Eye (tissue), 1 donor: ENCODE results near the gene ADAM15.

Experiments
- DNase-seq: peaks from one replicate; pipeline ENCODE4 v3.0.0-alpha.2; 2015

ADAM15 gene

DNA sequence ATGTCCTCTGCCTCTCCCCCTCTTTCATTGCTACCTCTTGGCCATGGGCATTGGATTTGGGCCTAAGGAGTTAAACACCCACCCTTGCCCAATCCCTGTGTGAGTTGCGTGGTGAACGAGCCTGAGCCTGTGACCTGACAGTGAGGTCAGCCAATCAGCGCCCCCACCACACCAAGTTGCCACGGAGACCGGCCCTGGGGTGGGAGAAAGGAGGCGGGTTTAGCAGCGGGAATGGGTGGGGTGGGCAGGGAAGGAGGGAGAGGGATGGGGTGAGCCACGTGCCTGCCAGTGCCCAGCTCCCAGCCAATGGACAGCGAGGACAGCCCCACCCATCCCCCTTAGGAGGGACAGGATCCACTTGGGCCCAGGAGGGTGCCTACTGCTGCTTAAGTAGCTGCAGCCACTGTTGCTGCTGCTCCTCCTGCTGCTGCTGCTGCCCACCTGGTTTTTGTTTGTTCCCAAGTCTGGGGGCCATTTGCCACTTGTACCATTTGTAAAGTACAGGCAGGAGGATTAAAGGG is 39.0 kb upstream of the ADAM15 start:
- DNase-seq = peak; percentile 89

DNA sequence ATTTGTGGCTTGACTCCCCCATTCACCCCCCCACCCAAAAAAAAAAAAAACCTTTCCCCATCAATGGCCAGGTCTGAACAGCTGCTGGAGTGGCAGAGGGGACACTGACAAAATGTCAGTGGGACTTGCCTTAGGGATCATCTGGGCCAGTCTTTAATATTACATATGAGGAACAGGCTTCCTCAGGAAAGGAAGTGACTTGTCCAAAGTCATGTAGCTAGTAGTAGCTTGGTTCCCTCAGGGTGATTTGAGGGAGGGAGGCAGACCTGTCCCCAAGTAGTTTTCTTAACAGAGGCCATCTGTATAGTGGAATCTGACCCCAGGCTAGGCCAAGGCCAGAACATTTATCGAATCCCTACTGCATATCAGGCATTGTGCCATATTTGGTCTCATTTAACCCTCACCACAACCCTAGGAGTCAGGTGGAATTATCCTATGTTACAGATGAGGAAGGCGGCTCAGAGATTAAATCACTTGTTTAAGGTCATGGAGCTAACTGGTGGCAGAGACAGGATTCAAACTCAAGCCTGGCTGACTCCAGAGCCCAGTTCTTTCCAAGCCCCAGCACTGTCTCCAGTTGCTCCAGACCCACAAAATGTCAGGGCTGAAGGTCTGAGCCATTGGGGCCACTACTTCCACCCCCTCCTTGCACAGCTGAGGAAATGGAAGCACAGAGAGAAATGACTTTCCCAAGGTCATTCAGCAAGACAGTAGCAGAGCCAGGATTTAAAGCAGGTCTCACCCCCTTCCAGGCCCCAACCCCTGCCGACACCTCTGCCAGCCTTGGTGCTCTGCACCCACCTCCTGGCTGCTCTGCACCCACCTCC is 38.1 kb upstream of the ADAM15 start:
- DNase-seq = no peak

GRCh38 chr1:155013632-155014031 is 37.5 kb upstream of the ADAM15 start:
- DNase-seq = no peak

DNA sequence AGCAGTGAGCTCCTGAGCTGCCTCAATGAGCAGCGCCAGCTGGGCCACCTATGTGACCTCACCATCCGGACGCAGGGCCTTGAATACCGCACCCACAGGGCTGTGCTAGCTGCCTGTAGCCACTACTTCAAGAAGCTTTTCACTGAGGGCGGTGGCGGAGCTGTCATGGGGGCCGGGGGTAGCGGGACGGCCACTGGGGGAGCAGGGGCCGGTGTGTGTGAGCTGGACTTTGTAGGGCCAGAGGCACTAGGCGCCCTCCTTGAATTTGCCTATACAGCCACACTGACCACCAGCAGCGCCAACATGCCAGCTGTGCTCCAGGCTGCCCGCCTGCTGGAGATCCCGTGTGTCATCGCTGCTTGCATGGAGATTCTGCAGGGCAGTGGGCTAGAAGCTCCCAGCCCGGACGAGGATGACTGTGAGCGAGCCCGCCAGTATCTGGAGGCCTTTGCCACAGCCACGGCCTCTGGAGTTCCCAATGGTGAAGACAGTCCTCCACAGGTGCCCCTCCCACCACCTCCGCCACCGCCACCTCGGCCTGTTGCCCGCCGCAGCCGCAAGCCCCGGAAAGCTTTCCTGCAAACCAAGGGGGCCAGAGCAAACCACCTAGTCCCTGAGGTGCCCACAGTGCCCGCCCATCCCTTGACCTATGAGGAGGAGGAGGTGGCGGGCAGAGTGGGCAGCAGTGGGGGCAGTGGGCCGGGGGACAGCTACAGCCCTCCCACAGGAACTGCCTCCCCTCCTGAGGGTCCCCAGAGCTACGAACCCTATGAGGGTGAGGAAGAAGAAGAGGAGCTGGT is 36.2 kb upstream of the ADAM15 start:
- DNase-seq = no peak

DNA sequence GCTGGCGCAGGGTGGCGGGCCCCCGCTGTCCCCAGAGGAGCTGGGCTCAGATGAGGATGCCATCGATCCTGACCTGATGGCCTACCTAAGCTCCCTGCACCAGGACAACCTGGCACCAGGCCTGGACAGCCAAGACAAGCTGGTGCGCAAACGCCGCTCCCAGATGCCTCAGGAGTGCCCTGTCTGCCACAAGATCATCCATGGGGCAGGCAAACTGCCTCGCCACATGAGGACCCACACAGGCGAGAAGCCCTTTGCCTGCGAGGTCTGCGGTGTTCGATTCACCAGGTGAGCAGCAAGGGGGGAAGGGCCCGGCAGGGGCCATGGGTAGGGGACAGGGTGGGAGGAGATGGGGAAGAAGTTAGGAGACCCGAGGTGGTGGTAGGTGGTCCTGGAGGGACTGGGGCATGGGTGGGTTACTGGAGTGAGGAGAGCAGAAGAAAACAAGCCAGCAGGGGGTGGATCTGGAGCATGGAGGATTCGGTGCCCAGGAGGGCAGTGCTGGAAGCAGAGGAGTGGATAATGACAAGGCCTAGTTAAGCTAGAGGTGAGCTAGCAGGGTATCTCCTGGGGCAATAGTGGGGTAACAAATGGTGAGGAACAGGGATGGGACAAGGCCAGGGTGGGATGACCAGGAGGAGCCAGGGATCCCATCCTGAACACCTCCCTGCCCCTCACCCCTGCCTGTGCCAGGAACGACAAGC is 35.4 kb upstream of the ADAM15 start:
- DNase-seq = no peak

- DNase-seq = no peak
Observed at GRCh38 chr1:155016231-155016831, 34.8 kb upstream of the ADAM15 start.

DNA sequence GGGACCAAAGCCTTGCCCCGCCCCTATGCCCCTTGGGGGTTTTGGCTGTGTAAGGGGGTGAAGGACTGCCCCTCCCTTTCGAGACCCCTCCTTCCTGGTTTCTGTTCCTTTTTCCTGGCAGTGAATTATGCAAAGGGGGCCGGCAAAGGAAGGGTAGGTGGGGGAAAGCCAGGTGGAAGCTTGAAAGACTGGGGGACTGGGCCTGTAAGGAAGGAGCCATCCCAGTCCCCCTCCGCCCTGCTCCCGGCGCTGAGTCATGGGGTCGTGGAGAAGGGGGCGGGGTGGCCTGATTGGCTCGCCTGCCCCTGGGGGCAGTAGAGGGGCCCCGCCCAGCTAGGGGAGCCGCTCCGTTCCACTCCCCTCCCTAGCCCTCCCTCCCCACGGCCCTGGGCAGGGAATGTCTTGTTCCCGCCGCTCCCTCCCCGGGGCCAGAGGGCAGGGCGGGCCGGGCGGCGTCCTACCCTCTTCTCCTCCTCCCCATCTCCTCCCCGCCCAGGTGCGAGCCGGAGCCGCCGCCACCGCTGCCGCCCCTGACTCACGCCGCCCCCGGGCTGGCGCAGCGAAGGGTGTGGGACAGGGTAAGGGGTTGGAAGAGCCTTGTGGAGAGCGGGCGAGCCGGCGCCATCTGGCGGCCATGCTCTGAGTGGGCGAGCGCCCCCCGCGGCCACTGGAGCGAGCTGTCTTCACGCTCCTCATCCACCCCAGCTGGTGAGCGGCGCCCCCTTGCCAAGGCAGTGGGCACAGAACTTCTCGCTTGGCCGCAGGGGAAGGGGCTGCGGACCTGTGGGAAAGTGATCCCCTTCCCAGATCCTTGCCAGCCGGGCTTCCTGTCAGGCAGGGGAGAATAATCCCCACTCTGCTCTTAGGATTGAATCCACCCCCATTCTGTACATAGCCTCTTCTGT is 33.8 kb upstream of the ADAM15 start:
- DNase-seq = peak; percentile 95

- DNase-seq = no peak
Observed at GRCh38 chr1:155017946-155018316, 33.2 kb upstream of the ADAM15 start.

GRCh38 chr1:155018617-155019348 is 32.3 kb upstream of the ADAM15 start:
- no peak for DNase-seq

DNA sequence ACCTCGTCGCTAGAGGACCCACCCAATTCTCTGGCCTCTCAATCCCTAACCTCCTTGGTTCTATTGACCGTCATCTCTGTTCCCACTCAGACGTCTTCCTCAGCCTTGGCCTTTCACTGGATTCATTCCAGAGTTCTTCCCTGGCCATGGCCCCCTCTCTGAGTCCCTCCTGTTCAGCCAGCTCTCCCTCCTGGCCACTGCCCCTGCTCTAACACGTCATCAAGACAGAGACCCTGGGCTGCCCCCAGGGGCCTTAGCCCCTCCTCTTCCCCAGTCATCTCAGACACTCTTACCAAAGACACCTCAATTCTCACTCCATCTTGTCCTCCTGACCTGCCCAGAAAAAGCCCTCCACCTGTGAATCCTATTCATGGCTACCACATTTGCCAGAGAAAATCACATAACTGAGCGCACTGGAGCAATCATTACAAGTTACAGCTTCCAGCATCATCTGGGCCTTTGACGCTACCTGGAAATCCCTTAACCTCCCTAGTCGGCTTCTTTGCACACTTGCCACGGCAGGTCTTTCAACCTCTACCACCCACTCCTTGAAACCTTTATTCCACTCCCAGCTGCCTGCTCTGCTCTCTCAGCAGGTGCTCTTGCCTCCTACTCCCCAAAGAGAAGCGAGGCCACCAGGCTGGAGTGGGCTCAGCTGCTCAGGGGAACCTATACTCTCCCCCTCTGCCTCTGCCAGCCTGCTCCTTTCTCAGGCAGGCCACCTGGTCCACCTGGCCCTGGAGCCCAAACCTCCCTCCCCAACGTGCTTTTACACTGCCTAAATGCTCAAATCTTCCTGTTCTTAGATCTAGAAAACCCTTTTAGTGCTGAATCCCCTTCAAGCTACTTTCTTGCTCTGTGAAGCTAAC is 31.5 kb upstream of the ADAM15 start:
- no peak for DNase-seq

DNA sequence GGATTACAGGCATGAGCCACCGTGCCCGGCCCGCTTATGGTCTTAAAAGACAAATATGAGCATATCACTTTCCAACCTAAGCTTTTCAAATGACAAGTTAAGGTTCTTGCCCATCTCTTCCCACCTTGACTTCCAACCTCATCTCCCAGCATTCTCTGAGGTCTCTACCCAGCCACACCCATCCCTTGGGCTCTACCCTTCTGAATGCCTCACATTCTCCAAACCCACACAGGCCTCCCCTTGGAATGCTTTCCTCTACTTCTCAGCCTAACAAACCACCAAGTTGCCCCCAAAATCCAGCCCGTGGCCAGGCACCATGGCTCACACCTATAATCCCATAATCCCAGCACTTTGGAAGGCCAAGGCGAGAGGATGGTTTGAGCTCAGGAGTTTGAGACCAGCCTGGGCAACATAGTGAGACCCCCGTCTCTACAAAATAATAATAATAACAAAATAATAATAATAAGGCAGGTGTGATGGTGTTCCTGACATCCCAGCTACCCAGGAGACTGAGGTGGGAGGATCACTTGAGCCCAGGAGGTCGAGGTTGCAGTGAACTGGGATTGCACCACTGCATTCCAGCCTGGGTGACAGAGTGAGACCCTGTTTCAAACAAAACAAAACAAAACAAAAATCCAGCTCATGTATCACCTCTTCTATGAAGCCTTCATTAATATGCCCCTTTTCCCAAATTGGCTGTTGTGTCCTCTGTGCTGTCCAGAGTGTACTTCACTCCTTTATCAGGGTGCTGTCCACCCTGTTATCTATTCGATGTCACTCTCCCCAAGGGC is 28.8 kb upstream of the ADAM15 start:
- no peak for DNase-seq

GRCh38 chr1:155022927-155023236 is 28.2 kb upstream of the ADAM15 start:
- no peak for DNase-seq

- DNase-seq = no peak
Observed at GRCh38 chr1:155023627-155024026, 27.5 kb upstream of the ADAM15 start.

DNA sequence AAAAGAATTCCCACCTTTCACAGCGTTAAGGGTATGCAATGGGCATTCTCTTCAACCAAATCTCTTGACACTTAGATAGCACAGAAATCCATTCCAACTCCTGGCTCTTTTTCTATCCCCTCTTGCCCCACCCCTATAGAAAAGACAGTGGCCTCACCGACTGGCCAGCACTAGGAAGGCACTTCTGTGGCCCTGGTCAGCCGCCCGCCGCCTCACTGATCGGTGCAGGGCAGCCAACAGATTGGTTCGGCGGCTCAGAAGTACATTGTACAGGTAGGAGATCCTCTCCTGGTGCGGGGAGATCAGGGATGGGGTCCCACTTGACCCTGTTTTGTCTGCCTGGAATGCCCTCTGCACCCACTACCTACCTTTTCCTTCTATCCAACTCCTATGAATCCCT is 26.8 kb upstream of the ADAM15 start:
- DNase-seq = no peak

GRCh38 chr1:155026154-155026553 is 25.0 kb upstream of the ADAM15 start:
- DNase-seq = no peak

DNA sequence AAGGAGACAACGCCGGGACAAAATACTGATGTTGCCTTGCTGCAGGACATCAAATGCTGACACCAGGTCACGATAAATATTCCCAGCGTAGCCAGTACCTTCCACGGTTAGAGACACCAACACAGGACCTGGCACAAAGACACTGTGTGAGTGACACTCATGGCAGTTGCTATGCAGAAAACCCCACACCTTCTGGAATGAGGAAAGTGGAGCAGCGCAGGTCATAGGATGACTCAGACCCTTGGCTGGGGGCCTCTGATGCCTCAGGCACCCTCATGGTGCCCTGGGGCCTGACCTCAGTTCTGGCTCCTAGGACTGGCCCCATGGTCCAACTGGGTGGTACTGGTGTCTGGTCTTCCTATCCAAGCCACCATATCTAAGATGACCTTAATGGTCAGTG is 24.5 kb upstream of the ADAM15 start:
- no peak for DNase-seq

DNA sequence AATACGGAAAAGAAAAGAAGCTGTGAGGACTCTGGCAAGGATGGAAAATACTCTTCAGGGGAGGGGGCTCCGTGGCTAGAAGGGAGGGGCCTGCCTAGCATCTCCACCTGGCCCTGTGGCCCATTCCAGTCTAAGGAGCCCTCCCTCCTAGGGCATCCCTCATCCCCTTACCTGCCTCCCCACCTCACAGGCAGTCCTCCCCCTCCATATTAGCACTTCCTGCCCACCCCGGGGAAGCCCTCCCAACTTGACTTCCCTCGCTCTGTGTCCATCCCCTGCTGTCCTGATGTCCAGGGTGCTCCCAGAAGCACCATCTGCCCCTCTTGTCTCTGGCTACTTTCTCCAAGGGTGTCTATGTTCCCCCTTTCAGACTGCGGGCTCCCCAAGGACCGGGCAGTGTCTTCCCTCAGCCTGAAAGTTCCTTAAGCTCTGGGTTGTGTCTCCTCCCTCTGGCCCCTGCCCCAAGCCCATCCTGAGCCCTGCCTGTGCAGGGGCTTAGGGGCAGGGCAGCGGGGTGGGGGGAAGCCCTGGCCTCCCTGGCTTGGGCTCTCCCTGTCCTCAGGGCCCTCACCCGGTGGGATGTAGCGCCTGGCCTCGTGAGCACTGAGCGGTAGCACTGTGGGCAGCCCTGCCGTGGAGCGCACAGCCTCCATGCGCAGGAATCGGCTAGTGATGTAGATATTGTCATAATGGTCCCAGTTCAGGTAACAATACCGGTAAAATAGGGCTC is 21.4 kb upstream of the ADAM15 start:
- DNase-seq = no peak

DNA sequence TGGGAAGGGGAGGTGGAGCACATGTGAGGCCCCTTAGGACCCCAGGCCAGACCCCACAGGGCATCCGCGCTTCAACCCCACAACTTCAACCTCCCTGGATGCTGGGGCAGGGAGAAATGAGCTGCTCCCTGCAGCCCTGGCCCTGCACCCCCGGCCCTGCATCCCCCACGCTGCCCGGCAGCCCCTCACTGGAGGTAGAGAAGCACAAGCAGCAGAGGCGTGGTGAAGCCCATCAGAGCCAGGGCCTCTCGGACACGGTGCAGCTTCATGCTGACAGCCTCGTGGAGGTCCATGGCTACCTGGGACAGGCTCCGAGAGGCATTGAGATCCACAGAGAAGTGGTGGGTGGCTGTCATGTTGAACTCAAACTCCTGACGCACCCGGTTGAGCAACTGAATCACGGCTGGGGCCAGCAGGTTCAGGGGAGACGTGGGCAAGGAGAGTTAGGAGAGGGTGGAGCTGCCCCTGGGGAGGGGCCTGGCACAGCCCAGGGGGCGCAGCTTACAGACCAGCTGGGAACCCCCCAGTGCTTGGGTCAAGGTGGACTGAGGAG is 20.8 kb upstream of the ADAM15 start:
- DNase-seq = no peak
